Measurements from ENCODE around the gene ZNF385B.

Gene ZNF385B

GRCh38 chr2:179685146-179685545 lies 176.3 kb downstream of the ZNF385B start:
- Histone ChIP-seq H3K4me1 (ENCODE audit: control insufficient read depth, insufficient read depth, low read length) (no peaks in the 10 kb centered on the region), H3K36me3 (ENCODE audit: control insufficient read depth, insufficient read depth, low read length) (no peaks in the 10 kb centered on the region), H3K27me3 (ENCODE audit: control insufficient read depth, insufficient read depth, low read length) (no peaks in the 10 kb centered on the region), H3K4me3 (ENCODE audit: low read depth, low read length) (no peak overlapping the region), H3K27ac (ENCODE audit: low read depth, low read length) (no peak overlapping the region), H3K9me3 (ENCODE audit: control insufficient read depth, insufficient read depth, low read length) (no peaks in the 10 kb centered on the region), H3K9ac (ENCODE audit: low read depth, low read length) (no peak overlapping the region)

GRCh38 chr2:179682756-179683155 lies 178.7 kb downstream of the ZNF385B start:
- Histone ChIP-seq H3K36me3 (ENCODE audit: control insufficient read depth, insufficient read depth, low read length) (no peaks in the 10 kb centered on the region), H3K4me1 (ENCODE audit: control insufficient read depth, insufficient read depth, low read length) (no peaks in the 10 kb centered on the region), H3K27me3 (ENCODE audit: control insufficient read depth, insufficient read depth, low read length) (no peaks in the 10 kb centered on the region)

DNA sequence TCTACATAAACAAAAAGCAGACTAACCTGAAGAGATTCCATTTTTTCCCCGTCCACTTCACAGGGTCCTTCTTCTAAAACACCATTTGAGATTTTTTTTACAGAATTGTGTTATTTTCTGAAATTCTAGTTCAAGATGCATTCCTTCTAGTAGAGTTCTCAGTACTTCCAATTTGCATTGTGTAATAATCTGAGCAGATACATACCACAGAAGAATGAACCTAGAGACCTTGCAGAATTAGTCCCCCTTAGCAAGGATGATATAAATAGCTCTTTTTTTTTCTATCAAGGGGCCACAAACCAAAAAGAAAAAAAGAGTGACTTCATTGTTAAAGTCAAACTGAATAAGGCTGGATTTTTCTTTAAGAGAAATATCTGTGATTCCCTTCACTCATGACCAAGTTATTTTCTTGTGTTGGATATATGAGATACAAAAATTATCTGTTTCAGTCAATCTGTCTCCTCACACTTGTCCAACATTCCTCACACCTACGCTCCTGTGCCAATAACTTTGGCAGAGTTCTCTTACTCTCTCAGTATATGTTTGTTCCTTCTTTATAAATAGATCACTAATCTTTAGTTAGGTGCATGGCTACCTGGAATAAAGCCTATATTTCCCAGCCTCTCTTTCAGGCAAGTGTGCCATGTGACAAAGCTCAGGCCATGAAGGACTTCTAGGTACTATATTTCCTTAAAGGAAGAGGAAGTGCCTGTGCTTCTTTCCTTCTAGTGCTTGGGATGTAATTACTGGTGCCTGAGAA lies 183.5 kb downstream of the ZNF385B start:
- Histone ChIP-seq H3K27me3 (ENCODE audit: control insufficient read depth, insufficient read depth, low read length) (no peaks in the 10 kb centered on the region), H3K9me3 (ENCODE audit: control insufficient read depth, insufficient read depth, low read length) (no peaks in the 10 kb centered on the region), H3K9ac (ENCODE audit: low read depth, low read length) (no peak overlapping the region), H3K36me3 (ENCODE audit: control insufficient read depth, insufficient read depth, low read length) (no peaks in the 10 kb centered on the region), H3K4me3 (ENCODE audit: low read depth, low read length) (no peak overlapping the region), H3K27ac (ENCODE audit: low read depth, low read length) (no peak overlapping the region), H3K4me1 (ENCODE audit: control insufficient read depth, insufficient read depth, low read length) (no peaks in the 10 kb centered on the region)

More at GRCh38 chr2:179682756-179683155, 178.7 kb downstream of the ZNF385B start:
- no peak overlapping the region for H3K4me3 ChIP-seq (ENCODE audit: low read depth, low read length)
- no peak overlapping the region for H3K27ac ChIP-seq (ENCODE audit: low read depth, low read length)
- no peak overlapping the region for H3K9ac ChIP-seq (ENCODE audit: low read depth, low read length)
- no peaks in the 10 kb centered on the region for H3K9me3 ChIP-seq (ENCODE audit: control insufficient read depth, insufficient read depth, low read length)

DNA sequence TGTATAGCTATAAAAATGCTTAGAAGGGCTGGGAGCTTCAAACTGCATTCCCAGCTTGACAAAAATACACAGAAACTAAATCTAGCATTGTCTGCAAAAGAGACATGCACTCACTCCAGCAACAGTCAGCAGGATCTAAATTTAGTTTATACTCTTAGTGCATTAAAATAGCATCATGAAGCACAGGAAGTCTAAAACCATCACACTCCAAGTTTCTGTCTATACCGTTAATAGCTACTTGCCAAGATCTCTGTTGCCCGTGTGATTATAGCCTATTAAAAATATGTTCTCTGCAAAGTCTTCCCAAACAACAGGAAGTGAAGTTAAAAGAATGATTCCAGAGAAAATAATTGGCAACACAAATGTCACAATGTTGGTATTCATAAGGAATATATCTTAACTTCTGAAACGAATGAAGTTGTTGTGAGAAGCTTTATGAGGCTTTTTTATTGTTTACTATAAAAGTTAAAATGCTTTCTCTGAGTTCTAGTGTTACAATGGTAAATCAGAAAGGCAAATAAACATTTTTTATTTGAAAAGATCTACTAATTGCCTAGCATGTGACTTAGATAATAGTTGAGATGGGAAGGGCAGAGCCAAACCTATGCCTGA lies 184.2 kb downstream of the ZNF385B start:
- Histone ChIP-seq H3K9me3 (ENCODE audit: control insufficient read depth, insufficient read depth, low read length) (no peaks in the 10 kb centered on the region), H3K9ac (ENCODE audit: low read depth, low read length) (no peak overlapping the region), H3K4me1 (ENCODE audit: control insufficient read depth, insufficient read depth, low read length) (no peaks in the 10 kb centered on the region), H3K27ac (ENCODE audit: low read depth, low read length) (no peak overlapping the region), H3K36me3 (ENCODE audit: control insufficient read depth, insufficient read depth, low read length) (no peaks in the 10 kb centered on the region), H3K27me3 (ENCODE audit: control insufficient read depth, insufficient read depth, low read length) (no peaks in the 10 kb centered on the region), H3K4me3 (ENCODE audit: low read depth, low read length) (no peak overlapping the region)

DNA sequence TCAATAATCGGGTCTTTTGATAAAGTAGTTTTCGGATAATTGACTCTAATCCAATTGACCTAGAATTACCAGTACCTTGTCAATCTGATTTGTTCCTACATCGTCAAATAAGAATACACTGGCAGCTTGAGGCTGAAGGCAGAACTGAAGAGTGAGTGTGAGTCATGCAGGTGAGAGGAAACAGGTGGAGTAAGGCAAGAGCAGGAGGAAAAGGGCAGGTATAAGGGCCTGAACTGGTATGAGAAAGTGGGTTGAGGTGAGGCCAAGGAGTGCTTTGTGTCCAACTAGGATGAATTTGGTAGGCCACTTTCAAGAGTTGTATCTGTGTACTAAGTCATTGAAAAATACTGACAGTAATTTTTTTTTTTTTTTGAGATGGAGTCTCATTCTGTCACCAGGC lies 186.0 kb downstream of the ZNF385B start:
- no peaks in the 10 kb centered on the region for H3K4me1 ChIP-seq (ENCODE audit: control insufficient read depth, insufficient read depth, low read length)
- H3K27me3 ChIP-seq (ENCODE audit: control insufficient read depth, insufficient read depth, low read length), result no peaks in the 10 kb centered on the region
- H3K9ac ChIP-seq (ENCODE audit: low read depth, low read length), result no peak overlapping the region
- no peaks in the 10 kb centered on the region for H3K9me3 ChIP-seq (ENCODE audit: control insufficient read depth, insufficient read depth, low read length)
- no peak overlapping the region for H3K4me3 ChIP-seq (ENCODE audit: low read depth, low read length)
- no peak overlapping the region for H3K27ac ChIP-seq (ENCODE audit: low read depth, low read length)
- no peaks in the 10 kb centered on the region for H3K36me3 ChIP-seq (ENCODE audit: control insufficient read depth, insufficient read depth, low read length)

GRCh38 chr2:179671043-179671981 lies 190.1 kb downstream of the ZNF385B start:
- H3K27ac ChIP-seq (ENCODE audit: low read depth, low read length), result no peak overlapping the region

DNA sequence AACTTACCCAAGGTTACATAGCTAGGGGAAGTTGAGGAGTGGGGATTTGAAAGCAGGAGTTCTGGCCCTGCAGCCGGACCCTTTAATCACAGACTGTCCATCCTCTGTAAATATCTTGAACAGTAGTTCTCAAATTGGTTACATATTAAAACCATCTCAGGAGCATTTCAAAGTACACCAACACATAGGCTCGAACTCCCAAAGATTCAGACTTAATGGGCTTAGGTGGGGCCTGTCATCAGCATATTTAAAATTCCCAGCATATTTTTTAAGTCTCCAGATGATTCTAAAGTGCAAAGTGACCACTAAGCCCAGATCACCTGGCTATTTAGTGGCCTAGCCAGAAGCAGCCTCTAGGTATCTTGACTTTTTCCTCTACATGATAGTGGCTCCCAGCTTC lies 192.2 kb downstream of the ZNF385B start:
- no peaks in the 10 kb centered on the region for H3K9me3 ChIP-seq (ENCODE audit: control insufficient read depth, insufficient read depth, low read length)
- H3K4me1 ChIP-seq (ENCODE audit: control insufficient read depth, insufficient read depth, low read length), result no peaks in the 10 kb centered on the region
- no peak overlapping the region for H3K9ac ChIP-seq (ENCODE audit: low read depth, low read length)
- no peak overlapping the region for H3K27ac ChIP-seq (ENCODE audit: low read depth, low read length)
- H3K27me3 ChIP-seq (ENCODE audit: control insufficient read depth, insufficient read depth, low read length), result no peaks in the 10 kb centered on the region
- no peaks in the 10 kb centered on the region for H3K36me3 ChIP-seq (ENCODE audit: control insufficient read depth, insufficient read depth, low read length)
- H3K4me3 ChIP-seq (ENCODE audit: low read depth, low read length), result no peak overlapping the region

More at GRCh38 chr2:179671043-179671981, 190.1 kb downstream of the ZNF385B start:
- no peaks in the 10 kb centered on the region for H3K36me3 ChIP-seq (ENCODE audit: control insufficient read depth, insufficient read depth, low read length)
- H3K27me3 ChIP-seq (ENCODE audit: control insufficient read depth, insufficient read depth, low read length), result no peaks in the 10 kb centered on the region
- H3K4me3 ChIP-seq (ENCODE audit: low read depth, low read length), result no peak overlapping the region
- no peaks in the 10 kb centered on the region for H3K4me1 ChIP-seq (ENCODE audit: control insufficient read depth, insufficient read depth, low read length)
- no peaks in the 10 kb centered on the region for H3K9me3 ChIP-seq (ENCODE audit: control insufficient read depth, insufficient read depth, low read length)
- no peak overlapping the region for H3K9ac ChIP-seq (ENCODE audit: low read depth, low read length)

DNA sequence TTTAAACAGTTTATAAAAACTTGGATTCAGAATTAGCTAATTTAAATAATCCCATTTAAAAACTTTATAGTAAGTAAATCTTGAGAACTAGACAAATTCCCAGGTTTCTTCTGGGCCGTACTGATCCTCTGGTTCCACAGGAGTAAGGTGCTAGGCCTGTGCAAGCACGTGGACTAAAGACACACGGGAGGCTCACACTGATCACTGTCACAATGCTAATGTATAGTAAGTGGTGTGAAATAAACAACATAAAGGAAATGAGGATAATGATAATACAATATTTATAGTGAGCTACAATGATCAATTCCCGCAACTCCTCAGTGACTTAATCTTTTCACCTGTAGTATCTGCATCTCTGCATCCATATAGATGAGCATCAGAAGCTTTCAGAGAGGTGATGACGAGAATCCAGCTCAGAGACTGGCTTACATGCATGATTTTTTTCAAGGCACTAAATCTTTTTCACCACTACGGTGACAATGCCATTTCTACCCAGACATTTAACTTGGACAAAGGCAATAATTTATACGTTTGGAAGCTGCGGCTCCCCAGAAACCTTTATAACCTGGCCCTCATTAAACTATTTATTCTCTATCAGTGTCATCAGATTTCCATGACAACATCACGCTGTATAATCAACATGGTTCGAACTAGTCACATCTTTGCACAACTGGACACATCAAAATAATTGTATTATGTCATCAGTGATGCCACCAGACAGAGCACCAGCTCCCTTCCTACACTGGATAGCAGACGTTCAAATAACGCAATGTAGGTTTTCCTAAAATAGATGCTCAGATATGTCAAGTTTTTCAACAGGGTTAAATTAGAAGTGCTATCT lies 196.2 kb downstream of the ZNF385B start:
- no peaks in the 10 kb centered on the region for H3K36me3 ChIP-seq (ENCODE audit: control insufficient read depth, insufficient read depth, low read length)
- no peak overlapping the region for H3K27ac ChIP-seq (ENCODE audit: low read depth, low read length)
- no peak overlapping the region for H3K4me3 ChIP-seq (ENCODE audit: low read depth, low read length)
- H3K9me3 ChIP-seq (ENCODE audit: control insufficient read depth, insufficient read depth, low read length), result no peaks in the 10 kb centered on the region
- no peaks in the 10 kb centered on the region for H3K27me3 ChIP-seq (ENCODE audit: control insufficient read depth, insufficient read depth, low read length)
- H3K4me1 ChIP-seq (ENCODE audit: control insufficient read depth, insufficient read depth, low read length), result no peaks in the 10 kb centered on the region
- no peak overlapping the region for H3K9ac ChIP-seq (ENCODE audit: low read depth, low read length)

DNA sequence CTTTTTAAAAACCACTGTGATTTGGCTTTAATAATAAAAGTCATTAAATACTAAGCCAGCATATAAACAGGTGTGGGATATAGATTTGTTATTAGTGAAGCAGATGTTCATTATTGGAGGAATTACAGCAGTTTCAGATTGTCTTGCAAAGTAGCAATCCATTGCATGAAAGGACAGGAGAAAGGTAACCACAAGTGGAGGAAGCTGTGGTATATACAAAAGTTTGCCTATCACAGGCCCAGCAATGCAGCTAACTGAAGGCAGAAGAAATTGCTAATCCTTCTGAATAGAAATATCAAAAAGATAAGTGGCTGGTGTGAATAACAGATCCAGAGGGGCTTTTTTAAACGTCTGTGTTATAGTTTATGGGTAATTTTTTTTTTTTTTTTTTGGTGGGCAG lies 199.4 kb downstream of the ZNF385B start:
- Histone ChIP-seq H3K27ac (ENCODE audit: low read depth, low read length) (no peak overlapping the region), H3K9me3 (ENCODE audit: control insufficient read depth, insufficient read depth, low read length) (no peaks in the 10 kb centered on the region), H3K36me3 (ENCODE audit: control insufficient read depth, insufficient read depth, low read length) (no peaks in the 10 kb centered on the region), H3K4me1 (ENCODE audit: control insufficient read depth, insufficient read depth, low read length) (0 out of 2 replicates have a peak, but pooled peaks cover 2% of the 10 kb centered on the region), H3K4me3 (ENCODE audit: low read depth, low read length) (no peak overlapping the region), H3K27me3 (ENCODE audit: control insufficient read depth, insufficient read depth, low read length) (no peaks in the 10 kb centered on the region), H3K9ac (ENCODE audit: low read depth, low read length) (no peak overlapping the region)

DNA sequence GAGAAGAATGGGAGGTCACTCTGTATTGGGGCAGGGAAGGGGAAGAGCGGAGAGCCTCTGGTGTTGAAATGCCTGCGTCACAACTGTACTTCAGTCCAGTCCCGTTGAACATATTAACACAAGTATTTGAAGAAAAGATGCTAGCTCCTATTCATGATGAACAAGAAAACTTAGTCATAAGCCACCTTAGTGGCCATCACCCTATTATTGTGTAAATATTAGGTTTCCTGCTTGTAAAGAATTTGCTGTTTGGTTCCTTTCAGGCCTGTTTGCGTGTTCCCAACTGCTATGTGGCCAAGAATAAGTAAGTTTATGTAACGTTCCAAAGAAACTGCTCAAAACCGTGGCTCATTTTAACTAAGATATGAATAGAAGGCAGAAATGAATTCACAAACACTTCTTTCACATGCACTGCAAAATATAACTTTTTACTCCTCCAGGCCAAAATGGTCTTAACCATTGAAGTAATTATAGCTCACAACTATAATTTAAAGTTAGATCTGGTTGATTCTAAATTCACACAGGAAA lies 204.3 kb downstream of the ZNF385B start:
- 0 out of 2 replicates have a peak, but pooled peaks cover 3% of the 10 kb centered on the region for H3K4me1 ChIP-seq (ENCODE audit: control insufficient read depth, insufficient read depth, low read length)
- H3K27me3 ChIP-seq (ENCODE audit: control insufficient read depth, insufficient read depth, low read length), result no peaks in the 10 kb centered on the region
- H3K36me3 ChIP-seq (ENCODE audit: control insufficient read depth, insufficient read depth, low read length), result no peaks in the 10 kb centered on the region
- H3K9me3 ChIP-seq (ENCODE audit: control insufficient read depth, insufficient read depth, low read length), result no peaks in the 10 kb centered on the region
- no peak overlapping the region for H3K27ac ChIP-seq (ENCODE audit: low read depth, low read length)
- H3K9ac ChIP-seq (ENCODE audit: low read depth, low read length), result no peak overlapping the region
- no peak overlapping the region for H3K4me3 ChIP-seq (ENCODE audit: low read depth, low read length)
